DMS79 (cell line): Measurements from ENCODE around the gene CDR2L.
"Not testable (repeated sequence)": the region's sequence is repeated elsewhere in the genome, so short reads cannot be mapped to it uniquely, and the experiment has no call there.

Experiments used
- DNase-seq: peaks from one replicate; lab custom pipeline; 2025; lab: John Stamatoyannopoulos, UW

The CDR2L gene

GRCh38 chr17:74981979-74982662, 5.3 kb upstream of the CDR2L start:
- DNase-seq: no peak

- not testable (repeated sequence) for DNase-seq
Observed at GRCh38 chr17:74982663-74983313, 4.6 kb upstream of the CDR2L start.

GRCh38 chr17:74986206-74986576, 1.2 kb upstream of the CDR2L start:
- no peak for DNase-seq

- DNase-seq: no peak
Observed at GRCh38 chr17:74987909-74988711, 678 bp downstream of the CDR2L start.

GRCh38 chr17:74990581-74991105, 3.2 kb downstream of the CDR2L start:
- DNase-seq: no peak

- DNase-seq: no peak
Observed at GRCh38 chr17:74992223-74992622, 4.8 kb downstream of the CDR2L start.

GRCh38 chr17:74994440-74994839, 7.0 kb downstream of the CDR2L start:
- DNase-seq: no peak

GRCh38 chr17:74995847-74996246, 8.4 kb downstream of the CDR2L start:
- no peak for DNase-seq

GRCh38 chr17:74998783-74999182, 11.4 kb downstream of the CDR2L start:
- DNase-seq: no peak

GRCh38 chr17:74999523-74999922, 12.1 kb downstream of the CDR2L start:
- no peak for DNase-seq

GRCh38 chr17:75001915-75002843, 14.7 kb downstream of the CDR2L start:
- DNase-seq: no peak

GRCh38 chr17:75003070-75003956, 15.9 kb downstream of the CDR2L start:
- no peak for DNase-seq

- no peak for DNase-seq
Observed at GRCh38 chr17:75003957-75004355, 16.5 kb downstream of the CDR2L start.

- DNase-seq: no peak
Observed at GRCh38 chr17:75004371-75004770, 16.9 kb downstream of the CDR2L start.

GRCh38 chr17:75005291-75005690, 17.9 kb downstream of the CDR2L start:
- DNase-seq: no peak

GRCh38 chr17:75006084-75006483, 18.7 kb downstream of the CDR2L start:
- DNase-seq: not testable (repeated sequence)

GRCh38 chr17:75006653-75007052, 19.2 kb downstream of the CDR2L start:
- DNase-seq: no peak

- no peak for DNase-seq
Observed at GRCh38 chr17:75008373-75008772, 20.9 kb downstream of the CDR2L start.

- no peak for DNase-seq
Observed at GRCh38 chr17:75009139-75009724, 21.8 kb downstream of the CDR2L start.

- no peak for DNase-seq
Observed at GRCh38 chr17:75010683-75011400, 23.4 kb downstream of the CDR2L start.
